A673 (cell line): ENCODE measurements around the gene HYCC2. TPM values are rescaled to one million over a fixed set of nuclear protein-coding genes. Genes with fewer than 3 reads are reported as not detected.

Experiments
- Bru-seq: library from RNA; stranded (reverse); fragments of 400-500 nt; gene quantifications from one replicate; lab custom pipeline; 2021; lab: Mats Ljungman, UMichigan
- BruChase-seq, 2 experiments: library from RNA; stranded (reverse); fragments of 400-500 nt; gene quantifications; one replicate each; lab custom pipeline; 2021; lab: Mats Ljungman, UMichigan
- BruUV-seq: library from RNA; stranded (reverse); fragments of 400-500 nt; replicated peaks from 2 replicates; lab custom pipeline; 2021; lab: Mats Ljungman, UMichigan
- CTCF ChIA-PET: fragments of 300-600 bp; sonication (Branson Sonifier 250); formaldehyde crosslinking; loops from one replicate; lab custom pipeline; 2022; ENCODE audit warnings: antibody characterized with exemption; lab: Charles Lee
- POLR2A ChIA-PET: fragments of 300-600 bp; sonication (Branson Sonifier 250); formaldehyde crosslinking; loops from one replicate; lab custom pipeline; 2022; ENCODE audit warnings: antibody characterized with exemption; ENCODE audit not compliant: low non-redundant PET; lab: Charles Lee
- DNase-seq: peaks from one replicate; pipeline ENCODE4 v3.0.0-alpha.2; 2015; ENCODE audit warnings: low spot score
- H3K27ac ChIP-seq: fragments of 200-600 bp; sonication (generic); 2 replicates; pipeline ENCODE4 v1.5.1; 2016; ENCODE audit warnings: mixed run types, low read depth, mild to moderate bottlenecking, mixed read lengths, antibody characterized with exemption, low read length; ENCODE audit not compliant: poor library complexity, severe bottlenecking
- H3K27me3 ChIP-seq: fragments of 200-600 bp; sonication (generic); replicated peaks from 2 replicates; pipeline ENCODE4 v1.6.1; 2017; ENCODE audit warnings: mixed run types, low read depth, mild to moderate bottlenecking, mixed read lengths, antibody characterized with exemption, low read length; ENCODE audit not compliant: insufficient read depth, poor library complexity
- H3K36me3 ChIP-seq: fragments of 200-600 bp; sonication (generic); 2 replicates; pipeline ENCODE4 v1.6.1; 2016; ENCODE audit warnings: mixed run types, mild to moderate bottlenecking, mixed read lengths, antibody characterized with exemption, low read length; ENCODE audit not compliant: insufficient read depth, poor library complexity, severe bottlenecking
- H3K4me1 ChIP-seq: fragments of 200-600 bp; sonication (generic); 2 replicates; pipeline ENCODE4 v1.6.1; 2017; ENCODE audit warnings: mixed run types, mild to moderate bottlenecking, mixed read lengths, antibody characterized with exemption, low read length; ENCODE audit not compliant: insufficient read depth, poor library complexity, severe bottlenecking
- H3K4me3 ChIP-seq: fragments of 200-600 bp; sonication (generic); 2 replicates; pipeline ENCODE4 v1.5.1; 2016; ENCODE audit warnings: low read depth, mixed run types, mild to moderate bottlenecking, mixed read lengths, low read length; ENCODE audit not compliant: poor library complexity, severe bottlenecking
- H3K9me3 ChIP-seq: fragments of 200-600 bp; sonication (generic); 2 replicates; pipeline ENCODE4 v1.6.1; 2016; ENCODE audit warnings: mixed run types, low read depth, mild to moderate bottlenecking, mixed read lengths, antibody characterized with exemption, low read length; ENCODE audit not compliant: poor library complexity, severe bottlenecking
- EZH2 ChIP-seq: fragments of 200-600 bp; sonication (generic); IDR thresholded peaks from 2 replicates; pipeline ENCODE4 v1.6.1; 2017; ENCODE audit warnings: borderline replicate concordance, low read depth, mild to moderate bottlenecking, mixed read lengths, antibody characterized with exemption, low read length; ENCODE audit not compliant: poor library complexity, severe bottlenecking
- intact Hi-C: fragments of 100-400 bp; cut with micrococcal nuclease; formaldehyde crosslinking; loops from one replicate; pipeline ENCODE4 v1.10.0; 2022; ENCODE audit not compliant: unreplicated experiment
- long read RNA-seq: library from polyadenylated mRNA; stranded (forward); transcript quantifications from one replicate; pipeline ENCODE4 v2.0.0, GENCODE V29; 2022
- total RNA-seq: library from RNA; stranded (reverse); gene quantifications from 2 replicates; pipeline ENCODE4 v1.2.3, GENCODE V29; 2021
- TF ChIP-seq, protein P1 (sequence below): fragments of 300-800, 200-600 bp; sonication (generic); conservative IDR thresholded peaks from 2 replicates; pipeline ENCODE4 v1.5.1; 2017; ENCODE audit warnings: low read depth, mild to moderate bottlenecking, antibody characterized with exemption, low read length, moderate library complexity, mixed read lengths

The HYCC2 gene
- 15.5 and 18.4 TPM in 2 replicates for total RNA-seq
- percentile 72 among the genes with signal in this experiment for Bru-seq, nascent RNA
- BruChase-seq, experiment 1, labeled RNA remaining after a 2-hour chase: percentile 76 among the genes with signal in this experiment
- BruChase-seq, experiment 2, labeled RNA remaining after a 6-hour chase: percentile 65 among the genes with signal in this experiment
- long read RNA-seq, full-length matches to known transcripts: 4 of 8 reads
- long read RNA-seq, partial matches to known transcripts: 2 of 8 reads
- long read RNA-seq, other reads (novel, unspliced or antisense): 2 of 8 reads

DNA sequence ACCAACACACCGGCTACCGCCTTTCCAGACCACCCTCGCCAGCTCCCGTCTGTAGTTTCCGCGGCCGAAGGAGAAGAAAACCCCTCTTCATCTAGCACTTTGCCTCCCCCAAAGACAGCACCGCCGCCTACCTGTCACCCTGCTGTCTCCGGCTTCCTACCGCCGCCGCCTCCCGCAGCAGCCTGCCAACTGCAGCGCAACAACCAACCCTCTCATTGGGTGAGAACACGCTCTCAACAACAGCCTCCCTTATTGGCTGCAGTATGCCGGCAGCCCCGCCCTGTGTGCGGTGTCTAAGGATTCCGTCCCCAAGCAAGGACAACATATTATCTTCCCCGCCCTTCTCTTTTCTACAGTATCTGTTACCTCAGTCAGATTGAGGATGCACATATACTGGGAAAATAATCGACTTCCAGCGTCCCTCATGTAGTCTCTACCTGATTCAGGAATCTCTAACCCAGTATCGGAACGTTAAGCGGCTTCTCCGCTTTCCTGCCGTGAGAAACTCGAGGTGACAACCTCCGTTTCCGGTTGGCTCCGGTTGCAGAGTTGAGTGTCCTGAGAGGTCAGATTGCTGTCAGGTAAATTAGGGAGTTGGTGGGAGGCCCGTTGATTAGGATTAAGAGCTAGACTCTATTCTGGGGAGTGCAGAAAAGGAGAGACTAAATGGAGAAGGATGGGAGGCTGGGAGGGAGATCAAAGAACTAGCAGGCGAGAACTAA lies at the start of gene HYCC2, which contains the start of gene NDUFB3:
HYCC2 (minus strand) TSS at position 193 of the 722 bp plus-strand sequence. CDS start 47,662 bp downstream, outside the sequence.
NDUFB3 (plus strand) TSS at position 523 of the 722 bp plus-strand sequence. CDS start 6,882 bp downstream, outside the sequence.
- Histone ChIP-seq H3K27me3 (no peaks in the 10 kb centered on the region), H3K4me3 (peak within 1 kb of the TSS; percentile 76), H3K9me3 (no peaks in the 10 kb centered on the region), H3K27ac (peak within 1 kb of the TSS; percentile 90), H3K36me3 (no peaks in the 10 kb centered on the region), H3K4me1 (peaks cover 22% of the 10 kb centered on the region)
- peak; percentile 95 for DNase-seq
- ChIA-PET CTCF (interaction anchor here (2.8 kb wide), 1 partner anchor 87 kb away, joined by 15 read pairs; no protein-coding TSS in a partner anchor), POLR2A (interaction anchor here (0.6 kb wide), 1 partner anchor 20 kb away, joined by 3 read pairs; no protein-coding TSS in a partner anchor)
- intact Hi-C loops: loop anchor here (2.0 to 5.0 kb wide), 2 partner anchors 46 to 87 kb away; partner anchors contain the start of gene CFLAR
- no TSS peak for BruUV-seq
- TF ChIP-seq, protein P1, sequence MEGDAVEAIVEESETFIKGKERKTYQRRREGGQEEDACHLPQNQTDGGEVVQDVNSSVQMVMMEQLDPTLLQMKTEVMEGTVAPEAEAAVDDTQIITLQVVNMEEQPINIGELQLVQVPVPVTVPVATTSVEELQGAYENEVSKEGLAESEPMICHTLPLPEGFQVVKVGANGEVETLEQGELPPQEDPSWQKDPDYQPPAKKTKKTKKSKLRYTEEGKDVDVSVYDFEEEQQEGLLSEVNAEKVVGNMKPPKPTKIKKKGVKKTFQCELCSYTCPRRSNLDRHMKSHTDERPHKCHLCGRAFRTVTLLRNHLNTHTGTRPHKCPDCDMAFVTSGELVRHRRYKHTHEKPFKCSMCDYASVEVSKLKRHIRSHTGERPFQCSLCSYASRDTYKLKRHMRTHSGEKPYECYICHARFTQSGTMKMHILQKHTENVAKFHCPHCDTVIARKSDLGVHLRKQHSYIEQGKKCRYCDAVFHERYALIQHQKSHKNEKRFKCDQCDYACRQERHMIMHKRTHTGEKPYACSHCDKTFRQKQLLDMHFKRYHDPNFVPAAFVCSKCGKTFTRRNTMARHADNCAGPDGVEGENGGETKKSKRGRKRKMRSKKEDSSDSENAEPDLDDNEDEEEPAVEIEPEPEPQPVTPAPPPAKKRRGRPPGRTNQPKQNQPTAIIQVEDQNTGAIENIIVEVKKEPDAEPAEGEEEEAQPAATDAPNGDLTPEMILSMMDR: peak; percentile 34
- no peak for TF ChIP-seq EZH2

DNA sequence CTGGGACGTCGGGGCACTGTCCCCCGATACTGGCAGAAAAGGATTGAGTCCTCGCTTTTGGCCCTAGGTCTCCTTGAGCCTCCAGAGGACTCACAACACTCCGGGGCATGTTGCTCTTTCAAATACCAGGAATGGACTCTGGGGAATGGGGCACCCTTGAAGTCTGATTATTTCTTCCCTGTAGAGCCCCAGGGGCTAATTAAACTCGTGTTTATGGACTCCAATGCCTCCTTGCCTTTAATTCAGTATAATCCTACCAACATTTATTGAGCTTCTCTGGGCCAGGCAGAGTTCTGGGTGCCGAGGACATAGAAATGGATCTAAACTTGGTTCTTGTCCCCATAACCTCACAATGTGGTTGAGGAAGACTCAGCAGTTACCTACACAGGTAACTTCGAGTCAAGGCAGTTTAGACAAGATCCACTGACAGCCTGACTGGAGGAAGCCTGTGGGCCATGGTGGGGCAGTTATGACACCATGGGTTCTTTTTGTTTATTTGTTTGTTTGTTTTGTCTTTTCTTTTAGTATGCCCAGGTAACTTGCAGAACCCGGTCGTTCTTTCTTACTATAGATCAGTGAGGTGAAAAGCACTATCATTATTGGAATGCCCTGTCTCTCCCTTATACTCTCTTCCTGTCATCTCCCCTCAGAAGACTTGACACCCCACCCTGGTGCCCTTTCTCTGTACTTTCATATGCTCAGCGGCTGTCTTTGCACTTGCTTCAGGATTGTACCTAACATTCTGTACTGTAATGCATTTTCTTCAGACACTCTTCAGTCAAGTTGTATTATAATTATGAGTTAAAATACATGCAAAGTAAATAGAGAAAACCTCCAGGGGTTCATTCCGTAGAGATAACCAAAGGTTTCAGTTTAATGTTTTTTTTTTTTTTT lies 47.7 kb upstream of the HYCC2 start:
- peak overlapping the region; percentile 76 for H3K4me3 ChIP-seq
- POLR2A ChIA-PET: no interaction called here
- H3K36me3 ChIP-seq: no peaks in the 10 kb centered on the region
- peak overlapping the region; percentile 98 for H3K27ac ChIP-seq
- H3K4me1 ChIP-seq: peaks cover 23% of the 10 kb centered on the region
- CTCF ChIA-PET: interaction anchor here (1.5 kb wide), 1 partner anchor 39 kb away, joined by 5 read pairs; no protein-coding TSS in a partner anchor
- H3K9me3 ChIP-seq: no peaks in the 10 kb centered on the region
- intact Hi-C loops: loop anchor here (5.0 to 10.0 kb wide), 2 partner anchors 47 to 304 kb away; partner anchors contain the start of genes BZW1, HYCC2 and NDUFB3
- no peaks in the 10 kb centered on the region for H3K27me3 ChIP-seq
- BruUV-seq: no TSS peak
- TF ChIP-seq, protein P1: no peak
- TF ChIP-seq EZH2: no peak
- DNase-seq: peak; percentile 81
